H7 (cell line): Measurements from ENCODE around the gene SPG7. TPM values are rescaled to one million over a fixed set of nuclear protein-coding genes. Genes with fewer than 3 reads are reported as not detected.
"Not testable (repeated sequence)": the region's sequence is repeated elsewhere in the genome, so short reads cannot be mapped to it uniquely, and the experiment has no call there.

Experiments used
- DNase-seq: peaks from one replicate; pipeline ENCODE4 v3.0.0; 2012
- H3K27me3 ChIP-seq: 2 replicates; pipeline ENCODE4 v1.6.0; 2011; ENCODE audit warnings: mild to moderate bottlenecking, low read length; ENCODE audit not compliant: control insufficient read depth, insufficient read depth
- H3K36me3 ChIP-seq: replicated peaks from 2 replicates; pipeline ENCODE4 v1.5.1; 2011; ENCODE audit warnings: low read length; ENCODE audit not compliant: control insufficient read depth, insufficient read depth
- H3K4me3 ChIP-seq: 2 replicates; pipeline ENCODE4 v1.5.1; 2011; ENCODE audit warnings: low read depth, mild to moderate bottlenecking, control low read depth, low read length, moderate library complexity; ENCODE audit not compliant: insufficient read depth
- total RNA-seq: library from RNA; depleted of rRNA; stranded (reverse); fragments of >200 nt; shearing (Covaris generic); gene quantifications from 2 replicates; pipeline ENCODE4 v1.2.3, GENCODE V29; 2014

Gene SPG7
- total RNA-seq, 1 experiment from 2014 or later: 120 TPM

DNA sequence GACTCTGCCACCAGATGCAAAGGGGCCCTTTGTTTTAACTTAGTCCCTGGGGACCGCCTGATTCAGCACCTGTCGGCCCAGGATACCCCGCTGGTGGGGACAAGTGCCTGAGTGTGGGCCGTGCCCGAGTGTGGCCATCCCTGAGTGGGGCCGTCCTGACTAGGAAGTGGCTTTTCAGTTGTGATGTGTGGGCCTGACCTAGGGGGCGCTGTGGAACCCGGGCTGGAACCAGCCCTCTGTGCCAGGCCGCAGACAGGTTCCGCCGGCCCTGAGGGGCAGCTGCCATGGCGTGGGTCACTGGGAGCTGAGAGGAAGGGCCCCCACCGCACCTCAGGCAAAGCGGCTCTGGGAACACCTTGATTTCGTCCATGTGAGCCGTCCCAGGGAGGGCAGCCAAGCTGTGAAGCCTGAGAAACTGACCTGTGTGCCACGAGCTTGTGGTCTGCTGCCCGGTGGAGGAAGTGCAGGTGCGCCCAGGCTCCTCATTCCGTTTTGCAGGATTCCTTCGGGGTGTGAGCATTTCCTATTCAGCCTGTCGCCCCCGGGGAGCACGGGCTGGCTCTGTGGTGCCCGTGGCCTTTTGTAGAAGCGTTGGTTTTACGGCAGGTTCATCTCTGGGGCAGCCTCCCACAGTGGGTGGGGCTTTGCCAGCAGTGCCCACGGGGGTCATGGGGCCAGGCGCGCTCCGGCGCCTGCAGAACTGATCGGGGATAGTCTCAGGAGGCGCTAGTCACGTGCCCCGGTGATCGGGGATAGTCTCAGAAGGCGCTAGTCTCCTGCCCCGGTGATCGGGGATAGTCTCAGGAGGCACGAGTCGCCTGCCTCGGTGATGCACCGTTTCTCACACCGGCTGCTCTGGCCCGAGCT is 57.5 kb downstream of the SPG7 start:
- peaks cover 29% of the 10 kb centered on the region for H3K36me3 ChIP-seq
- no peaks in the 10 kb centered on the region; the same call in 1 of the 2 replicates for H3K27me3 ChIP-seq
- DNase-seq: peak; percentile 89
- H3K4me3 ChIP-seq: peak overlapping the region; percentile 48

DNA sequence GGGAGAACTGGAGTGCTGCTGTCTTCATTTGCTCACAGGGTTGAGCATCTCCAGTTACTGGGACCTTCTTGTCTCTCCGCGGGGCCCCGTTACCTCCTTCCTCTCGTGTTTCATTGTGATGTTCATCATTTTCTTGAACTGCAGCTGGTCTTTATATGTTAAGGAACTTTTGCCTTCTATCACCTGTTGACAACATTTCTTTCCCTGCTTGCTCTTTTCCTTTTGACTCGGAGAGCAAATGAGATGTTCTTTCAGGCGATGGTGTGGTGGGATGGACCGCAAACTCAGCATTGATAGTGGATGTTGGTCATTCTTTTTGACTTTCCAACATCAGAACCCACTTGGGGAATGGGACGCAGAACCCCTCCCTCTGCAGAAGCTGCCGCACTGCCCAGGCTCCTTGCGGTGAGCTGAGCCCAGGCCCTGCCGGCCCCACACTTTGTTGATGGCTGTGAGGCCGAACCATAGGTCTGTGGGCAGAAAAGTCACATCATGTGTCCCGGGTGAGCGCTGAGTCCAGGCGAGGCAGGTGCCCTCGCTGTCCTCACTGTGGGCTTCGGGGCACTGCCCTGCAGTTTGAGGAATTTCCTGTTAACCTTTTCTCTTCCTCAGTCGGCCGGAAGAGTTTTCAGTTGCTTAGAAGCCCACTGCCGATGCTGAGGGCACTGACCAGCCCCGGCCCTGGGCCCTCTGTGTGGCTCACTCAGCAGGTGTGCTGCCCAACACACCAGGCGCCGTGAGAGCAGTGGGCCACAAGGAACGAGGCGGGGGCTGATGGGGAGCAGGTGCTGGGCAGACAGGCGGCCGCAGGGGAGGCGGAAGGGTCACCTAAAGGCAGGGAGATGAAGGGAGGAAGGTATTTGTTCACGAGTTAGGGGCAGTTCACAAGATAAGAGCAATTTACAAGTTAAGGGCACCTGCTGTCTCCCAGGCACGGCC is 59.7 kb downstream of the SPG7 start:
- DNase-seq: no peak
- Histone ChIP-seq H3K4me3 (no peak overlapping the region), H3K36me3 (peaks cover 11% of the 10 kb centered on the region), H3K27me3 (no peaks in the 10 kb centered on the region; the same call in 1 of the 2 replicates)

DNA sequence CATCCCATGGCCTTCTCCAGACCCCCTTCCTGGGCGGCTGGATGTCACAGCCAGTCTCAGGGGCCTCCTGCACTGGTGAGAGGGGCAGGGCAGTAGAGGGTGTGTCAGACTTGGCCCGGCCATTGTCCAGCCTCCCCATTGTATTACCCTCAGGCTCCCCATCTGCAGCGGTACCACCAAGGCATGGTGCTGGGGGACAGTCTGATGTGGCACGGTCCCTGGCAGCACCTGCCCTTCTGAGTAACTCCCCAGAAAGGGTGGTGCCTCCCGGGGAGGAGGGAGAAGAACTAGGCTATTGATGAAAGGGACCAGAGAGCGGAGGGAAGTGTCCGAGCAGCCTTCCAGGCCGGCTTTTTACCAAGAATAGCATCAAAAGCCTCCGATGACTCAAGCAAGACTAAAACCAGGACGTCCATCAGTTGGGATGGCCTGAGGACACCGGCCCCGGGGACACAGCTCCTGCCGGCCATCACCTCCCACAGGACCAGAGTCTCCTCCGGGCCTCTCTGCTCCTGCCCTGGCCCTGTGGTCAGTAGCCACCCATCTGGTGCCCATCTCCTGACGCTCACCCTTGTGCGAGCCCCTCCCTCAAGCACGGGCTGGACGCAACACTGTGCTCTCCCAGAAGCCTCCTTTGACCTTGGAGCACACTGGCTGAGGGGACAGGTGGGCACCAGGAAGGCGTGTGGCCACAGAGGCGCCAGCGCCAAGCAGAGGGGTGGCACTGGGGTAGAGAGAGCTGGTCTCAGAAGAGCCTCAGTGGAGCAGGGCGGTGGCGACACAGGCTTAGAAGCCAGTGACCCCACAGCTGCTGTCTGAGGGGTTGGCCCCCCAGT is 61.5 kb downstream of the SPG7 start:
- H3K4me3 ChIP-seq: no peak overlapping the region
- peaks cover 5% of the 10 kb centered on the region; the same call in 1 of the 2 replicates for H3K27me3 ChIP-seq
- no peak for DNase-seq
- H3K36me3 ChIP-seq: no peaks in the 10 kb centered on the region

DNA sequence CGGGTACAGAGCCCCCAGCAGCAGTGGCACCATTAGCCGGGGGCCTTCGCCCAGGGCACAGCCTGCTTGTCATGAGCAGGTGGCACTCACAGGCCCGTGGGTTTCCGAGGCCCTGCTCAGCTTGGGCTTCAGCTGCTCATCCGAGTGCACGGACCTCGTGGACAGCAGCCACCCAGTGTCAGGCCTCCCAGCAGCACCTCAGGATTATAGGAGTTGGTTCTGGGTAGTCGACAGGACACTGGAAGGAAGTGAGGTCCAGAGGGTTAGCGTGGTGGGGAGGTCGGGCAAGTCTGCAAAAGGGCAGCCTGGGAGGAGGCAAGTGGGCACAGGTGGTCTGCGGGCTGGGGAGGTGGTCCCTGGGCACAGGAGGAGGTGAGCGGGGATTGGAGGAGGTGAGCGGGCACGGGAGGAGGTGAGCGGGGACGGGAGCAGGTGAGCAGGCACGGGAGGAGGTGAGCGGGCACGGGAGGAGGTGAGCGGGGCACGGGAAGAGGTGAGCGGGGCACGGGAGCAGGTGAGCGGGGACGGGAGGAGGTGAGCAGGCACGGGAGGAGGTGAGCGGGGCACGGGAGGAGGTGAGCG is 62.2 kb downstream of the SPG7 start:
- Histone ChIP-seq H3K4me3 (no peak overlapping the region), H3K27me3 (peaks cover 12% of the 10 kb centered on the region)
- no peak for DNase-seq

DNA sequence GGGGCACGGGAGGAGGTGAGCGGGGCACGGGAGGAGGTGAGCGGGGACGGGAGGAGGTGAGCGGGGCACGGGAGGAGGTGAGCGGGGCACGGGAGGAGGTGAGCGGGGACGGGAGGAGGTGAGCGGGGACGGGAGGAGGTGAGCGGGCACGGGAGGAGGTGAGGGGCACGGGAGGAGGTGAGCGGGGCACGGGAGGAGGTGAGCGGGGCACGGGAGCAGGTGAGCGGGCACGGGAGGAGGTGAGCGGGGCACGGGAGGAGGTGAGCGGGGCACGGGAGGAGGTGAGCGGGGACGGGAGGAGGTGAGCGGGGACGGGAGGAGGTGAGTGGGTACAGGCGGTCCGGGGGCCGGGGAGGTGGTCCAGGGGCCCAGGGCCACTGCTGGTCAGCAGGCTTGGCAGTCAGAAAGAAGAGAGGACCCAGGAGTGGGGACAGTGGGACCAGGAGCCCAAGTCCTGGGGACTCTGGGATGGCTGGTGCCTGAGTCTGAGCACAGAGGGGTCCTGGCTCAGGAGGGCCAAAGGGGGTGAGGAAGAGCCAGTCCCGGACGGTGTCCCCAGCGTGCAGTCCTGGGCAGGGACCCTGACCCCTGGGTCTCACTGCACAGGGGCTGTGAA is 62.9 kb downstream of the SPG7 start:
- peaks cover 16% of the 10 kb centered on the region for H3K27me3 ChIP-seq
- H3K4me3 ChIP-seq, H3K36me3 ChIP-seq, DNase-seq: not testable (repeated sequence)

More for the DNA sequence above, 62.2 kb downstream of the SPG7 start:
- no peaks in the 10 kb centered on the region for H3K36me3 ChIP-seq

DNA sequence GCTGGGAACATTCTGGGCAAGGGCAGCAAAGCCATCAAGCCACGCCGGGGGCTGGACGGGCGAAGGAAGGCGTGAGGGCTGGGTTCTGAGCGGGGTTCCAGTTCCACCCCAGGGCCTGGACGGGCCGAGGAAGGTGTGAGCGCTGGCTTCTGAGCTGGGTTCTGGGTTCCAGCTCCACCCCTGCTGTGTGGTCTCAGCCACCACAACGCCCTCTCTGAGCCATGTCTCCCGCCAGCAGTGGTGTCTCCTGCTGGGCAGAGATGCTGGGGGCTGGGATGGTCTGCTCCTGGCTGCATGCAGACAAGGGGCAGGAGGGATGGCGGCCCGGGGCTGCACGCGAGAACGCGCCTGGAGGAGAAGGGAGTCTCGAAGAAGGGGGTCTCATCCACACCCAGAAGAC is 63.4 kb downstream of the SPG7 start:
- peaks cover 22% of the 10 kb centered on the region for H3K27me3 ChIP-seq
- H3K4me3 ChIP-seq: no peak overlapping the region
- H3K36me3 ChIP-seq: no peaks in the 10 kb centered on the region
- DNase-seq: no peak

DNA sequence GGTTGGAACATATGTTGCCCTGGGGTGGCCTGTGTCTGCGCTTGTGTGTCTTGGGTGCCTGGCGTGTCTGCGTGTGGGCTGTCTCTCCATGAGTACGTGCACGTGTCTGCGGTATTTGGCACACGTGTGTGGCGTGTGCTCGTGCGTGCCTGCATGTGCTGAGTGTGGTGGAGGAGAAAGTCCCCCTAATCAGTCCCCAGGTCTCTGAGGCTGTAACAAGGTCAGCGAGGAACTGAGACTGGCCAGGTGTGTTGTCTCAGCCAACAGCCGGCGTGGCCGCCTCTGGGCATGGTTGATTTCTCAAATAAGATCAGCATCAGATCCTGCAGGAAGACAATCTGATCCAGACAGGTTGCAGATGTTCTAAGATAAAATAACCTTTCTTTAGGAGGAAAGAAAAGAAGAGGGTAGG is 63.9 kb downstream of the SPG7 start:
- H3K36me3 ChIP-seq: no peaks in the 10 kb centered on the region
- DNase-seq: no peak
- H3K4me3 ChIP-seq: no peak overlapping the region
- H3K27me3 ChIP-seq: peaks cover 26% of the 10 kb centered on the region

DNA sequence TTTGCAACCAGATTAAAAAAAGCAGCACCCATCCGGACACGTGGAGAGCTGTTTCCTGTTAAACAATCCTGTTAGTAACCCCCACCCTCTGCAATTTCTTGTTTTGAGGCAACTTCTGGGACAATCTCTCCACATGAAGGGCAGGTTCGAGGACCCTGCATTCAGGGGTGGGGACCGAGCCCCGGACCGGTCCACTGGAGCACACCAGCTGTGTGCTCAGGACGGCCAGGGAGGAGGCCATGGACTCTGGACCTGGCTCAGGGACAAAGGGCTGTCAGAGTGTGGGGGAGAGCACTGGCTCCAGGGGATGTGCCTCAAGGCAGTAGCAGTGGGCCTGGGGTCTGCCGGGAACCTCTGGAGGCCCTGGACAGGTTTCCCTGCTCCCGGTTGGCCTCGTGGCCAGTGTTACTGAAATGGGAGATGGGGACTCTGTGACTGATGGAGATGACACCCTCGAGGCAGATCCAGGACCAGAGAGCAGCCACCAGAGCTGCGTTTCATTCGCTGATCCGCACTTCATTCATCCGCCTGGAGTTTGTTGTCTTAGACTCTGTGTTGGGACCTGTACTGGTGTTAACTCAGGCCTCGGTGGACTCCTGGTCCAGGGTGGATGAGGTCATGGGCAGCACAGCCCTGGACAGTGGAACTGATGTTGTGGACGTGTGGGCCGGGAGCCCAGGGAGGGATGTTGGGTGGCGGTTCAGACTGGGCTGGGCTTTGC is 64.4 kb downstream of the SPG7 start:
- H3K36me3 ChIP-seq: no peaks in the 10 kb centered on the region
- peaks cover 30% of the 10 kb centered on the region for H3K27me3 ChIP-seq
- H3K4me3 ChIP-seq: no peak overlapping the region
- no peak for DNase-seq

DNA sequence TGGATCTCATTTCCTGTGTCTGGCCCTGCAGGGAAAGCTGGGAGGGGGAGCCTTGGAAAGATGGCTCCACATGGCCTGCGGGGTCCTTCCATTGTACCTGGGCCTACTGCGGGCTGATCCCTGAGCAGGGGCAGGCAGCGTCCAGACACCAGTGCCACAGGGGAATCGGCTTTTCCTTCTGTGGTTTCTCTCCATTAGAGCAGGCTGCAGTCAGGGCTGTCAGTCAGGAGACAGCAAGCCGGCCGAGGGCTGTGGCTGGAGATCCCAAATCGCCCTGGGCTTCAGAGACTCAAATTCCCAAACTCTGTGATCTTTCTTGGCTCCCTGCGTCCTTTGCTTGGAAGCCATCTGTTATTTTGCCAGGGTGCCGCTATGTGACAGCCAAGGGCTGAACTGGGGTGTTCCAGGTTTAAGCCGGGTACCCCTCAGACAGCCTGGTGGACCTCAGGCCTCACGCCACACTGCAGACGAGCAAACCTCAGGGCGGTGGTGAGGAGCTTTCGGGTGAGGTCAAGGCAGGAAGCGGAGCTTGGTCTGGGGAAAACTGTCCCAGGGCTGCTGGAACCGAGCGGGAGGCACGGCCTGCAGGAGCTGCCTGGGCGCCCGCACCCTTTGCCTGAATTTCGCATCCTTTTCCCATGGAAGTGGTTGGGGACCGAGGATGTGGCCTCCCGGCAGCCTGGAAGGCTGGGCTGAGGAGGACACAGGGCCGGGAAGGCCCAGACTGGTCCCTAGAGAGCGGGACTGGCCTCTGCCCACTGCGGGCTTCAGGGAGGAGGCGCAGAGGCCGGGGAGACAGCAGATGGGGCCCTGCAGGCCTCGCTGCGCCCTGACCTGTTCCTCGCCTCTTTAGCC is 65.8 kb downstream of the SPG7 start:
- no peaks in the 10 kb centered on the region; the same call in 1 of the 2 replicates for H3K36me3 ChIP-seq
- peaks cover 30% of the 10 kb centered on the region for H3K27me3 ChIP-seq
- no peak for DNase-seq
- H3K4me3 ChIP-seq: peak overlapping the region; percentile 61

DNA sequence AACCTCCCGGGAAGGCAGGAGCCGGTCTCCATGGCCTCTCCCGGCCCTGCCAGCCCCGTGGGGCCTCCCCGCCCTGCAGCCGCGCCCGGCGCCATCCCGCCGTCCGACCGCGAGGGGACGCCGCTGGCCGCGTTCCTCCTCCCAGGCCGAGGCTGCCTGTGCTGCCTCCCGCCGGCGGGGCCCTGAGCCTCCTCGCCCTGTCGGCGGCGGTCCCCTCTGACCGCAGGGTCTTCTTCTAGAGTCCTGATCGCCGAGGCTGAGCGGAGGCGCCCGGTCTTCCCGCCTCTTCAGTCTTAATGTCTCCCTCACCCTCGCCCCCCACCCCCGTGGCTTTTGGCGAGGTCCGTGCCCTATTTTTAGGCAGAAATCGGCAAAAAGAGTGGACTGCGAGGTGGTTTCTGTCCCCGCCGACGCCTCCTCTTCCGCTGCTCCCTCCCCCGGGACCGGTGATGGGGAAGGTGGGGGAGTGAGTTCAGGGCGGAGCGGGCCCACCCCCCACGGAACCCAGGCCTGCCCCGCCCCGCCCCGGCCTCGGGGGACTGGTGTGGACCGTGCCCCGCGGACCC is 66.6 kb downstream of the SPG7 start:
- Histone ChIP-seq H3K36me3 (no peaks in the 10 kb centered on the region; the same call in 1 of the 2 replicates), H3K27me3 (peaks cover 30% of the 10 kb centered on the region), H3K4me3 (peak overlapping the region; percentile 61)
- DNase-seq: peak; percentile 99

DNA sequence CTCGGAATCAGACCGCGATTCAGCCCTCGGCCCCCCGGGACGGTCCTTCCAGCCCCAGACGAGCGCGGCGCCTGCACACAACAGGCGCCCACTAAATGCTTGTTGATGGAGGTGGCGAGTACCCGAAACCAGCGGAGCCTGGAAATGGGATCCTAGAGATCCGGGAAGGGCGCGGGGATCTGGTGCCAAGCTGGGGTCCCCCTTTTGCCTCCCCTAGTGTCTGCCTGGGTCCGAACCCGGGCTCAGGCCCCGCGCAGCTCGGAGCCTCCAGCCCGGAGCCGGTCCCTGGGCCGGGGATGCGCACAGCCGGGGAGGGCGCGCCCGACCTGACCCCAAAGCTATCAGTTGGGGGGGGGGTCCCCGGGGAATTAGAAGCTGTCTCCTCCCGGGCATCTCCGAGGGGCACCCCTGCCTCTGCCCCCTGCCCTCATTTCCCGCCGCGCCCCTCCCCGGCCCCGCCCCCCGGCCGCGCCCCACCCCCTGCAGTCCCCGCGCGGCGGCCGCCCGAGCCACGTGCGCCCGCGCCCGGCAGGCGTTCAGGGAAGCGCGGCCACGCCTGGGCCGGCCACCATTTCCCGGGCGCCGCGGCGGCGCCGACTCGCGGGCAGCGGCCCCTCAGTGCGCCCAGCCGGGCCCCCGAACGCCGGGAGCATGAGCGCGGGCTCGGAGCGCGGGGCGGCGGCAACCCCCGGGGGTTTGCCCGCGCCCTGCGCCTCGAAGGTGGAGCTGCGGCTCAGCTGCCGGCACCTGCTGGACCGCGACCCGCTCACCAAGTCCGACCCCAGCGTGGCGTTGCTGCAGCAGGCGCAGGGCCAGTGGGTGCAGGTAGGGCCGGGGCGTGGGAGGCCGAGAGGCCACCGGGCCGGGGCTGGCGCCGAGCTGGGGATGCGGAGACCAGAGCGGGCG is 67.3 kb downstream of the SPG7 start, which contains the start of gene CPNE7:
CPNE7 (plus strand) TSS at position 512 of the 906 bp plus-strand sequence; CDS start at position 652, 140 bp downstream.
- H3K36me3 ChIP-seq: no peaks in the 10 kb centered on the region; the same call in 1 of the 2 replicates
- H3K27me3 ChIP-seq: peaks cover 30% of the 10 kb centered on the region
- peak within 1 kb of the TSS; percentile 61 for H3K4me3 ChIP-seq
- DNase-seq: peak; percentile 94
